ENCODE results near the gene TMEM150B. TPM values are rescaled to one million over a fixed set of nuclear protein-coding genes. Genes with fewer than 3 reads are reported as not detected.
"Not testable (repeated sequence)": the region's sequence is repeated elsewhere in the genome, so short reads cannot be mapped to it uniquely, and the experiment has no call there.

Gene TMEM150B
- total RNA-seq, 6 experiments from 2014 or later = 1.1 to 5.6 (median 2.2) TPM

DNA sequence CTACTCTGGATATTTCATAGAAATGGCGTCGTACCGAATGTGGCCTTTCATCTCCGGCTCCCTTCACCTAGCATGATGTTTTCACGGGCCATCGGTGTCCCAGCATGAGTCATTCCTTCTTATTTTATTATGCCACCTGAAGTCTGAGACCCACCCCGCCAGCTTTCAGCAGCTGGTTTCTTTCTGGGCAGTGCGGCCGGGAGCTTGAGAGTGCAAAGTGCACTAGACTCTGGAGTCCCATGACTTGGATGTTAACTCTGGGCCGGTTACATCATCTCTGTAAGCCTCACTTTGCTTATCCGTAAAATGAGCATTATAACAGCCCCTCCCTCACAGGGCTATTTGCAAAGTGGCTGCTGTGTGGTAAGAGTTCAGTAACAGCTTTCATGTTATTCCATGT is 8.7 kb upstream of the TMEM150B start:
- DNase-seq (no peak), ATAC-seq (peak in 3 of 4 donors; percentile 34 to 80 (median 49))
- no peak overlapping the region for H3K27ac ChIP-seq
- 56% methylated on average over 11 of the region's 11 CpGs for WGBS (ENCODE audit: insufficient coverage, low coverage, low lambda C conversion rate, missing lambda C conversion rate)
- no peaks in the 10 kb centered on the region for H3K27me3 ChIP-seq
- intact Hi-C loops (cut with DNase I) = no loop called here
- H3K4me1 ChIP-seq = peaks cover 0 to 4% (median 0%) of the 10 kb centered on the region in 4 donors
- TF ChIP-seq, protein P1, sequence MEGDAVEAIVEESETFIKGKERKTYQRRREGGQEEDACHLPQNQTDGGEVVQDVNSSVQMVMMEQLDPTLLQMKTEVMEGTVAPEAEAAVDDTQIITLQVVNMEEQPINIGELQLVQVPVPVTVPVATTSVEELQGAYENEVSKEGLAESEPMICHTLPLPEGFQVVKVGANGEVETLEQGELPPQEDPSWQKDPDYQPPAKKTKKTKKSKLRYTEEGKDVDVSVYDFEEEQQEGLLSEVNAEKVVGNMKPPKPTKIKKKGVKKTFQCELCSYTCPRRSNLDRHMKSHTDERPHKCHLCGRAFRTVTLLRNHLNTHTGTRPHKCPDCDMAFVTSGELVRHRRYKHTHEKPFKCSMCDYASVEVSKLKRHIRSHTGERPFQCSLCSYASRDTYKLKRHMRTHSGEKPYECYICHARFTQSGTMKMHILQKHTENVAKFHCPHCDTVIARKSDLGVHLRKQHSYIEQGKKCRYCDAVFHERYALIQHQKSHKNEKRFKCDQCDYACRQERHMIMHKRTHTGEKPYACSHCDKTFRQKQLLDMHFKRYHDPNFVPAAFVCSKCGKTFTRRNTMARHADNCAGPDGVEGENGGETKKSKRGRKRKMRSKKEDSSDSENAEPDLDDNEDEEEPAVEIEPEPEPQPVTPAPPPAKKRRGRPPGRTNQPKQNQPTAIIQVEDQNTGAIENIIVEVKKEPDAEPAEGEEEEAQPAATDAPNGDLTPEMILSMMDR (IDR thresholded peaks at IDR 0.05) = no peak
- TF ChIP-seq POLR2A (IDR thresholded peaks at IDR 0.05) = no peak
- H3K4me3 ChIP-seq = no peak overlapping the region
- no peaks in the 10 kb centered on the region for H3K9me3 ChIP-seq
- no peaks in the 10 kb centered on the region for H3K36me3 ChIP-seq

DNA sequence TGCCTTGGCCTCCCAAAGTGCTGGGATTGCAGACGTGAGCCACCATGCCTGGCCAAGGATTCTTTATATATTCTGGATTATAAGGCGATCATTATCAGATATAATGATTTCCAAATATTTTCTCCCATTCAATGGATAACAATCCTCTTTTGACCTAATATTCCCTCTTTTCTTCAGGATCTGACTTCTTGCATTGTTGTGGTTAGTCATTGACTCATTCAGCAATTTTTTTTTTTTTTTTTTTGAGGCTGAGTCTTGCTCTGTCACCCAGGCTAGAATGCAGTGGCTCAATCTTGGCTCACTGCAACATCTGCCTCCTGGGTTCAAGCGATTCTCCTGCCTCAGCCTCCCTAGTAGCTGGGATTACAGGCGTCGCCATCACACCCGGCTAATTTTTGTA is 4.7 kb upstream of the TMEM150B start:
- H3K4me1 ChIP-seq; H3K27me3 ChIP-seq; ATAC-seq; H3K9me3 ChIP-seq; intact Hi-C loops (cut with DNase I); H3K4me3 ChIP-seq; DNase-seq; H3K36me3 ChIP-seq; H3K27ac ChIP-seq: not testable (repeated sequence)
- 61% methylated on average over 3 of the region's 6 CpGs for WGBS (ENCODE audit: insufficient coverage, low coverage, low lambda C conversion rate, missing lambda C conversion rate)

DNA sequence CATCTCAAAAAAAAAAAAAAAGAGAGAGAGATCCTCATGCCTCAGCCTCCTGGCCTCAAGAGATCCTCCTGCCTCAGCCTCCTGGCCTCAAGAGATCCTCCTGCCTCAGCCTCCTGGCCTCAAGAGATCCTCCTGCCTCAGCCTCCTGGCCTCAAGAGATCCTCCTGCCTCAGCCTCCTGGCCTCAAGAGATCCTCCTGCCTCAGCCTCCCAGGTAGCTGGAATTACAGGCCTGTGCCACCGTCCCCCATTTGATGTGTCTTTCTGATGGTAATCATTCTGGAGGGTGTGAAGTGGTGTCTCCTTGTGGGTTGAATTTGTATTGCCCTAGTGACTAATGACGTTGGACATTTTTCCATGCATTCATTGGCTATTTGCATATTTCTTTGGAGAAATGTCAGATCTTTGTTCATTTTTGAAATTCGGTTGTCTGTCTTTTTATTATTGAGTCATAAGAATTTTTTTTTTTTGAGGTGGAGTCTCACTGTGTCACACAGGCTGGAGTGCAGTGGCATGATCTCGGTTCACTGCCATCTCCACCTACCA is 3.7 kb upstream of the TMEM150B start:
- WGBS (ENCODE audit: insufficient coverage, low coverage, low lambda C conversion rate, missing lambda C conversion rate) = 77% methylated on average over 4 of the region's 4 CpGs
- intact Hi-C loops (cut with DNase I); H3K4me3 ChIP-seq; ATAC-seq; H3K4me1 ChIP-seq; DNase-seq; H3K36me3 ChIP-seq; H3K9me3 ChIP-seq; H3K27ac ChIP-seq; H3K27me3 ChIP-seq: not testable (repeated sequence)

DNA sequence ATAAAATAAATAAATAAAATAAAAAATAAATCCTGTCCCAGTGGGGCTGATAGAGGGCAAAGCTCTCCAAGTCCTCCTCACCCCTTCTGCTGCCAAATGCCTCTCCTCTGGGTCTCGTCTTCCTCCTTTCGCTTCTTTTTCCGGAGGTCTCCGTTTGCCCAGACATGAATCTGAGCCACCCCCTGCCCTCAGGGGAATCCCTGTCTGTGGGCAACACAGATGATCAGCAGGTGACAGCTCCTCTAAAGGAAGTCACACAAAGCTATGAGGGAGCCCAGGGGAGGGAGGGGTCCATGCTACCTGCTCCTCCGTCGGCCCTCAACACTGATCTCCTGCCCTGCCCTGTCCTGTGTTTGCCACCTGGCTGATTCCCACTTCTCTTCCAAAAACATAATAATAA is 479 bp downstream of the TMEM150B start:
- Histone ChIP-seq H3K9me3 (no peaks in the 10 kb centered on the region), H3K4me3 (no peak overlapping the region), H3K4me1 (no peaks in the 10 kb centered on the region), H3K27me3 (no peaks in the 10 kb centered on the region), H3K36me3 (no peaks in the 10 kb centered on the region), H3K27ac (peak overlapping the region in 2 of 3 donors; percentile 28 to 55)
- intact Hi-C loops (cut with DNase I) = no loop called here
- ATAC-seq (peak in 1 of 4 donors; percentile 26), DNase-seq (no peak)
- 75% methylated on average over 4 of the region's 6 CpGs for WGBS (ENCODE audit: insufficient coverage, low coverage, low lambda C conversion rate, missing lambda C conversion rate)
- TF ChIP-seq, protein P1 (IDR thresholded peaks at IDR 0.05) = no peak
- TF ChIP-seq POLR2A (IDR thresholded peaks at IDR 0.05) = no peak

DNA sequence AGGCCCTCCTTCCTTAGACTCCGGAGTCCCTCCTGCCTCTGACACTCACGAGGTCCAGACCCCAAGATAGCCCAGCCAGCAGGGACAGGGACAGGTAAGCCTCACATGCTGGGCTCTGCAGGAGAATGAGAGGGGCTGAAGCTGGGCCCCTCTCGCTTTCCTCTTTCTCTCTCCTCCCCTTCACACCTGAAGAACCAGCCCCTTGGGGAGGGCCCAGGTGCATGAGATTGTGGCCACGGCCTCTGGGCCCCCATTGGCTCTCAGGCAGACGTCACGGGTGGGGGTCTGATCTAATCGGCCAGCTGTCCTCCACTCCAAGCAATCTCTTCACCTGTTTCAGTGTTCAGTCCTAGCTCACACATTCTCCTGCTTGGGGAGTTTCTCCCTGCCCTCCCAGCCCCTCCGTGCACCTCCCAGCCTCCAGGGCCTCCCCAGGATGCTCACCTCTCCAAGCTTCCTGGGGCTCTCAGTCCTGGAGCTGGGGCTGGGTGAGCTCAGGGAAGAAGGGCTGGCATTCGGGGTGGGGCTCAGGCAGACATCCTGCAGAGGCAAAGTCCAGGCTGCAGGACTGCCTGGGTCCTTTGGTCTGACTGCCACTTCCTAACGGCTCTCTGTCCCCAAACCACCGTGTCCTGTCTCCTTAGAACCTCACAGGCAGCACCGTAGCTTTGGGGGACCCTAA is 2.8 kb downstream of the TMEM150B start:
- no peak for DNase-seq

More for the DNA sequence above, 2.8 kb downstream of the TMEM150B start:
- Histone ChIP-seq H3K9me3 (no peaks in the 10 kb centered on the region), H3K36me3 (no peaks in the 10 kb centered on the region), H3K27ac (no peak overlapping the region), H3K4me3 (no peak overlapping the region), H3K27me3 (no peaks in the 10 kb centered on the region), H3K4me1 (no peaks in the 10 kb centered on the region)
- WGBS (ENCODE audit: insufficient coverage, low coverage, low lambda C conversion rate, missing lambda C conversion rate) = 41% methylated on average over 10 of the region's 12 CpGs
- TF ChIP-seq, protein P1 (IDR thresholded peaks at IDR 0.05) = no peak
- TF ChIP-seq POLR2A (IDR thresholded peaks at IDR 0.05) = no peak
- peak in 1 of 4 donors; percentile 21 for ATAC-seq
- intact Hi-C loops (cut with DNase I) = no loop called here
